NB4 (cell line): ENCODE results near the gene GALNT13.

Source experiments
- MYC ChIP-seq: IDR thresholded peaks from 2 replicates; pipeline ENCODE4 v1.6.1; 2011; ENCODE audit warnings: low read depth, low read length
- POLR2A ChIP-seq: IDR thresholded peaks from 2 replicates; pipeline ENCODE4 v1.6.1; 2011; ENCODE audit warnings: mild to moderate bottlenecking; ENCODE audit not compliant: insufficient read length; ENCODE audit errors: extremely low read depth
- TF ChIP-seq, protein P1 (sequence below): IDR thresholded peaks from one replicate; pipeline ENCODE4 v1.5.1; 2012; ENCODE audit warnings: low read depth, low read length
- TF ChIP-seq, protein P2 (sequence below): IDR thresholded peaks from 2 replicates; pipeline ENCODE4 v1.6.1; 2011; ENCODE audit warnings: low read depth, low read length

DNA sequence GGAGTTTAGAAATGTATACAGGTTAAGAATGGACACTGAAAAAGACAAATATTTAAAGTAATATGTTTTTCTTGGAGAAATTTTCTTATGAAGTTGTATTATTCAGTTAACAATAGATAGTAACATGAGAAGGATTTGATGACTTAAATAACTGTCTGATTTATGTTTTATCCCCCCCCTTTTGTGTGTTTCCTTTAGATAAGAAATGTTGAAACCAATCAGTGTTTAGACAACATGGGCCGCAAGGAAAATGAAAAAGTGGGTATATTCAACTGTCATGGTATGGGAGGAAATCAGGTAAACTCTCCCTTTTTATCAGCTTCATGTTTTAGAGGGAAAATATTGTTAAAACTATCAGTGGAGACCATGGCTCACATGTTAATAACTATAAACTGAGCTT is 537.1 kb downstream of the GALNT13 start:
- TF ChIP-seq, protein P1, sequence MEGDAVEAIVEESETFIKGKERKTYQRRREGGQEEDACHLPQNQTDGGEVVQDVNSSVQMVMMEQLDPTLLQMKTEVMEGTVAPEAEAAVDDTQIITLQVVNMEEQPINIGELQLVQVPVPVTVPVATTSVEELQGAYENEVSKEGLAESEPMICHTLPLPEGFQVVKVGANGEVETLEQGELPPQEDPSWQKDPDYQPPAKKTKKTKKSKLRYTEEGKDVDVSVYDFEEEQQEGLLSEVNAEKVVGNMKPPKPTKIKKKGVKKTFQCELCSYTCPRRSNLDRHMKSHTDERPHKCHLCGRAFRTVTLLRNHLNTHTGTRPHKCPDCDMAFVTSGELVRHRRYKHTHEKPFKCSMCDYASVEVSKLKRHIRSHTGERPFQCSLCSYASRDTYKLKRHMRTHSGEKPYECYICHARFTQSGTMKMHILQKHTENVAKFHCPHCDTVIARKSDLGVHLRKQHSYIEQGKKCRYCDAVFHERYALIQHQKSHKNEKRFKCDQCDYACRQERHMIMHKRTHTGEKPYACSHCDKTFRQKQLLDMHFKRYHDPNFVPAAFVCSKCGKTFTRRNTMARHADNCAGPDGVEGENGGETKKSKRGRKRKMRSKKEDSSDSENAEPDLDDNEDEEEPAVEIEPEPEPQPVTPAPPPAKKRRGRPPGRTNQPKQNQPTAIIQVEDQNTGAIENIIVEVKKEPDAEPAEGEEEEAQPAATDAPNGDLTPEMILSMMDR, result no peak
- TF ChIP-seq POLR2A, result no peak
- TF ChIP-seq, protein P2, sequence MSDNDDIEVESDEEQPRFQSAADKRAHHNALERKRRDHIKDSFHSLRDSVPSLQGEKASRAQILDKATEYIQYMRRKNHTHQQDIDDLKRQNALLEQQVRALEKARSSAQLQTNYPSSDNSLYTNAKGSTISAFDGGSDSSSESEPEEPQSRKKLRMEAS, result no peak
- TF ChIP-seq MYC, result no peak
